ENCODE measurements around the gene ERGIC1. TPM values are rescaled to one million over a fixed set of nuclear protein-coding genes. Genes with fewer than 3 reads are reported as not detected.

The ERGIC1 gene
- total and polyA plus RNA-seq, 2 of the 13 experiments (the other 11 are each of a cell fraction or from before 2014, with no cell fraction given), result 78.5 to 184 TPM

DNA sequence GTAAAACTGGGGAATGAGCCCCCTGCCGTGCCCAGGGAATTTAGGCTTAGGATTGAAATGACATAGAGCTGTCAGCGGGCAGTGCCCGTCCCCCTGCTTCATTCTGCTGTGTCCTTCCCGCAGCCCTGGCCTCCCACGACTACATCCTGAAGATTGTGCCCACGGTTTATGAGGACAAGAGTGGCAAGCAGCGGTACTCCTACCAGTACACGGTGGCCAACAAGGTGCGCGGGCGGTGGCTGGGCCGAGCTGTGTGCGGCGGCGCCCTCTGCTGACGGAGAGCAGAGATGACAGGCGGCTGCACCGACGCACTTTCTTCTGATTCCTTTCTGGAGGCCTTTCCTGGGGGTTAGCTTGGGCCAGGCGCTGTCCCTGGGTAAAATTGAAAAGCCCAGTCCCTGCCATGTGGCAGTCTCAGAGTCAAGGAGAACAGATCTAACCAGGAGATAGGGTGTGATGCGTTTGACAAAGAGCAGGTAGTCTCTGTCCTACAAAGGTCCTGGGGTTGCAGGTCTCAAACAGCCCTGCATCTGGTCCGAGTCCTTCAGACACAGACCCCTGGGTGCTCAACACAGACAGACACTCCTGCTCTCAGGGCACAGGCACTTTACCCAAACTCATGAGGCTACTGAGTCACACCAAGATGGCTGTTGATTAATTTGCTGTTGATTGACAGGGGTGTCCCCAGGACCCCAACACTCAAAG lies 98.4 kb downstream of the ERGIC1 start (continued):
- no peak for TF ChIP-seq ZSCAN20 (CRISPR knock-in tag; IDR thresholded peaks at IDR 0.05; ENCODE audit: borderline replicate concordance)
- TF ChIP-seq ZNF367 (CRISPR knock-in tag; IDR thresholded peaks at IDR 0.05; ENCODE audit: borderline replicate concordance), result no peak
- no peak for TF ChIP-seq CEBPB (IDR thresholded peaks at IDR 0.05; ENCODE audit: borderline replicate concordance, low read depth, low read length)
- TF ChIP-seq ZNF430 (CRISPR knock-in tag; IDR thresholded peaks at IDR 0.05), result peak; percentile 81
- no peak for TF ChIP-seq ZNF124 (CRISPR knock-in tag; IDR thresholded peaks at IDR 0.05)
- no peak for TF ChIP-seq HCFC1 (IDR thresholded peaks at IDR 0.05; ENCODE audit: low read depth, low read length)
- no peak for TF ChIP-seq PAX8 (CRISPR knock-in tag; IDR thresholded peaks at IDR 0.05; ENCODE audit: borderline replicate concordance)
- TF ChIP-seq MTA3 (CRISPR knock-in tag; IDR thresholded peaks at IDR 0.05), result no peak
- TF ChIP-seq ZNF605 (CRISPR knock-in tag; IDR thresholded peaks at IDR 0.05), result no peak; the same call in 1 of the 2 replicates
- no peak for TF ChIP-seq JARID2 (CRISPR knock-in tag; IDR thresholded peaks at IDR 0.05; ENCODE audit: insufficient replicate concordance)
- TF ChIP-seq ZSCAN21 (CRISPR knock-in tag; IDR thresholded peaks at IDR 0.05; ENCODE audit: borderline replicate concordance), result no peak
- no peak for TF ChIP-seq KLF12 (CRISPR knock-in tag; IDR thresholded peaks at IDR 0.05; ENCODE audit: borderline replicate concordance)
- peak; percentile 54; the same call in 1 of the 2 replicates for TF ChIP-seq NFKB2 (CRISPR knock-in tag; IDR thresholded peaks at IDR 0.05; ENCODE audit: borderline replicate concordance)
- no peak for TF ChIP-seq MYC (CRISPR knock-in tag; IDR thresholded peaks at IDR 0.05; ENCODE audit: borderline replicate concordance)
- 0 out of 2 replicates have a peak, but pooled peaks have one; percentile 66 for TF ChIP-seq ZNF674 (CRISPR knock-in tag; IDR thresholded peaks at IDR 0.05; ENCODE audit: low read depth)
- TF ChIP-seq, protein P1, sequence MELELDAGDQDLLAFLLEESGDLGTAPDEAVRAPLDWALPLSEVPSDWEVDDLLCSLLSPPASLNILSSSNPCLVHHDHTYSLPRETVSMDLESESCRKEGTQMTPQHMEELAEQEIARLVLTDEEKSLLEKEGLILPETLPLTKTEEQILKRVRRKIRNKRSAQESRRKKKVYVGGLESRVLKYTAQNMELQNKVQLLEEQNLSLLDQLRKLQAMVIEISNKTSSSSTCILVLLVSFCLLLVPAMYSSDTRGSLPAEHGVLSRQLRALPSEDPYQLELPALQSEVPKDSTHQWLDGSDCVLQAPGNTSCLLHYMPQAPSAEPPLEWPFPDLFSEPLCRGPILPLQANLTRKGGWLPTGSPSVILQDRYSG (CRISPR knock-in tag; IDR thresholded peaks at IDR 0.05), result no peak
- TF ChIP-seq, protein P2, sequence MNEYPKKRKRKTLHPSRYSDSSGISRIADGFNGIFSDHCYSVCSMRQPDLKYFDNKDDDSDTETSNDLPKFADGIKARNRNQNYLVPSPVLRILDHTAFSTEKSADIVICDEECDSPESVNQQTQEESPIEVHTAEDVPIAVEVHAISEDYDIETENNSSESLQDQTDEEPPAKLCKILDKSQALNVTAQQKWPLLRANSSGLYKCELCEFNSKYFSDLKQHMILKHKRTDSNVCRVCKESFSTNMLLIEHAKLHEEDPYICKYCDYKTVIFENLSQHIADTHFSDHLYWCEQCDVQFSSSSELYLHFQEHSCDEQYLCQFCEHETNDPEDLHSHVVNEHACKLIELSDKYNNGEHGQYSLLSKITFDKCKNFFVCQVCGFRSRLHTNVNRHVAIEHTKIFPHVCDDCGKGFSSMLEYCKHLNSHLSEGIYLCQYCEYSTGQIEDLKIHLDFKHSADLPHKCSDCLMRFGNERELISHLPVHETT (CRISPR knock-in tag; conservative IDR thresholded peaks at IDR 0.05), result no peak
- no peak for TF ChIP-seq NR3C1 (CRISPR knock-in tag; IDR thresholded peaks at IDR 0.05)
- TF ChIP-seq PPARG (CRISPR knock-in tag; conservative IDR thresholded peaks at IDR 0.05), result no peak
- TF ChIP-seq KDM5B (CRISPR knock-in tag; IDR thresholded peaks at IDR 0.05; ENCODE audit: borderline replicate concordance), result 0 out of 2 replicates have a peak, but pooled peaks have one; percentile 19
- no peak for TF ChIP-seq ARNTL (CRISPR knock-in tag; IDR thresholded peaks at IDR 0.05)
- TF ChIP-seq NR2F2 (IDR thresholded peaks at IDR 0.05; ENCODE audit: borderline replicate concordance, low read depth), result no peak
- no peak for TF ChIP-seq U2AF1 (optimal IDR thresholded peaks at IDR 0.05; ENCODE audit: low read depth, low read length)
- TF ChIP-seq FOXA1 (IDR thresholded peaks at IDR 0.05), result no peak
- 0 out of 2 replicates have a peak, but pooled peaks have one; percentile 38 for TF ChIP-seq FOXA1 (CRISPR knock-in tag; IDR thresholded peaks at IDR 0.05)
- TF ChIP-seq ZNF550 (CRISPR knock-in tag; IDR thresholded peaks at IDR 0.05; ENCODE audit: borderline replicate concordance), result no peak
- no peak for TF ChIP-seq JUN (CRISPR knock-in tag; IDR thresholded peaks at IDR 0.05)
- TF ChIP-seq, protein P3, sequence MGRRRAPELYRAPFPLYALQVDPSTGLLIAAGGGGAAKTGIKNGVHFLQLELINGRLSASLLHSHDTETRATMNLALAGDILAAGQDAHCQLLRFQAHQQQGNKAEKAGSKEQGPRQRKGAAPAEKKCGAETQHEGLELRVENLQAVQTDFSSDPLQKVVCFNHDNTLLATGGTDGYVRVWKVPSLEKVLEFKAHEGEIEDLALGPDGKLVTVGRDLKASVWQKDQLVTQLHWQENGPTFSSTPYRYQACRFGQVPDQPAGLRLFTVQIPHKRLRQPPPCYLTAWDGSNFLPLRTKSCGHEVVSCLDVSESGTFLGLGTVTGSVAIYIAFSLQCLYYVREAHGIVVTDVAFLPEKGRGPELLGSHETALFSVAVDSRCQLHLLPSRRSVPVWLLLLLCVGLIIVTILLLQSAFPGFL (CRISPR knock-in tag; IDR thresholded peaks at IDR 0.05), result no peak
